ENCODE results near the gene MXI1.

The MXI1 gene

GRCh38 chr10:110252151-110252550, 44.7 kb downstream of the MXI1 start:
- no peak for DNase-seq (ENCODE audit: low read depth)
- no peak for TF ChIP-seq CTCF (IDR thresholded peaks at IDR 0.05; ENCODE audit: low read length, missing control alignments)
- H3K4me3 ChIP-seq (replicated peaks; ENCODE audit: low read depth, low read length) = no peak overlapping the region

GRCh38 chr10:110254467-110254866, 47.1 kb downstream of the MXI1 start:
- no peak overlapping the region for H3K4me3 ChIP-seq (replicated peaks; ENCODE audit: low read depth, low read length)
- TF ChIP-seq CTCF (IDR thresholded peaks at IDR 0.05; ENCODE audit: low read length, missing control alignments) = no peak
- DNase-seq (ENCODE audit: low read depth) = no peak

- no peak for DNase-seq (ENCODE audit: low read depth)
- no peak overlapping the region for H3K4me3 ChIP-seq (replicated peaks; ENCODE audit: low read depth, low read length)
- TF ChIP-seq CTCF (IDR thresholded peaks at IDR 0.05; ENCODE audit: low read length, missing control alignments) = no peak
These were observed 51.1 kb downstream of the MXI1 start for GRCh38 chr10:110258542-110258941.

- DNase-seq (ENCODE audit: low read depth) = no peak
- no peak overlapping the region for H3K4me3 ChIP-seq (replicated peaks; ENCODE audit: low read depth, low read length)
- no peak for TF ChIP-seq CTCF (IDR thresholded peaks at IDR 0.05; ENCODE audit: low read length, missing control alignments)
These were observed 51.9 kb downstream of the MXI1 start for GRCh38 chr10:110259317-110259716.

- no peak for TF ChIP-seq CTCF (IDR thresholded peaks at IDR 0.05; ENCODE audit: low read length, missing control alignments)
- DNase-seq (ENCODE audit: low read depth) = peak; percentile 29
- H3K4me3 ChIP-seq (replicated peaks; ENCODE audit: low read depth, low read length) = no peak overlapping the region
These were observed 53.5 kb downstream of the MXI1 start for GRCh38 chr10:110260746-110261477.

GRCh38 chr10:110263164-110263563, 55.8 kb downstream of the MXI1 start:
- no peak for TF ChIP-seq CTCF (IDR thresholded peaks at IDR 0.05; ENCODE audit: low read length, missing control alignments)
- H3K4me3 ChIP-seq (replicated peaks; ENCODE audit: low read depth, low read length) = no peak overlapping the region
- no peak for DNase-seq (ENCODE audit: low read depth)

- no peak for TF ChIP-seq CTCF (IDR thresholded peaks at IDR 0.05; ENCODE audit: low read length, missing control alignments)
- no peak for DNase-seq (ENCODE audit: low read depth)
- H3K4me3 ChIP-seq (replicated peaks; ENCODE audit: low read depth, low read length) = no peak overlapping the region
These were observed 58.3 kb downstream of the MXI1 start for GRCh38 chr10:110265573-110266193.
